GM18526 (cell line): Measurements from ENCODE around the gene RPS29.

Source experiments
- POLR2A ChIP-seq: IDR thresholded peaks from 3 replicates; pipeline ENCODE4 v1.6.1; 2011; ENCODE audit not compliant: insufficient read length; ENCODE audit errors: extremely low read depth

The RPS29 gene

DNA sequence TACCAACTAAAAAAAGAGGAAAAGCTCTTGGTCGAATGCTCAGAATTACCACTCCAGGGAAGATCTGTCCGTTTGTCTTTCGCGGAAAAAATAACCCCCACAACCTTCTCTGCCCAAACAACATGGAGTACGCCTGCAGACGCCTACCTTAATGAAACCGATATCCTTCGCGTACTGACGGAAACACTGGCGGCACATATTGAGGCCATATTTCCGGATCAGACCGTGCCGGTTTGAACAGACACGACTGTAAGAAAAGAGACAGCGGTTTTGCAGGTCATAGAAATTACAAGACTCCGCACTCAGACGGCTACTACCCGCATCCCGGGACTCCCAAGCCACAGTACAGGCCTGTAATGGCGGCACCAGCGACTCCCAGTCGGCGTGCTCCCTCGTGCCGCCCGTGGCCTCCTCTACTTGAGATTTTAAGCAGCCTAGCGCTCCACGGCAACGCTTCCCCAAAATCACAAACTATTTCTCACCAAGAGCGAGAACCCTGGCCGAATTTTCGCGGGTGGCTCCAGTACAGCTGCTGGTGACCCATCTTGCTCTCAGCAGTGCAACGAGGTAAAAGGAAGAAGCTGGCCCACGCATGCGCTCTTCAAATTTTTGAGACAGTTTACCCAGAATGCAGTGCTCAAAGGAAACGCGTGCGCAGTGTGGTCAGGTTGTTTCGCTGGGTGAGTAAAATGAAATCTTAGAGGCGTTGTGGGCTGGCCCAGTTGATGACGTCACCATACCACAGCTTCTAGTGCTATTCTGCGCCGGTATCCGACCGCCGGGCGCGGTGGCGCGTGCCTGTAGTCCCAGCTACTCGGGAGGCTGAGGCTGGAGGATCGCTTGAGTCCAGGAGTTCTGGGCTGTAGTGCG, at the start of gene RPS29:
Gene RPS29 (minus strand): TSS at position 578 of the 870 bp plus-strand sequence. CDS start 34 bp downstream, at position 544.
- TF ChIP-seq POLR2A, result peak; percentile 89

DNA sequence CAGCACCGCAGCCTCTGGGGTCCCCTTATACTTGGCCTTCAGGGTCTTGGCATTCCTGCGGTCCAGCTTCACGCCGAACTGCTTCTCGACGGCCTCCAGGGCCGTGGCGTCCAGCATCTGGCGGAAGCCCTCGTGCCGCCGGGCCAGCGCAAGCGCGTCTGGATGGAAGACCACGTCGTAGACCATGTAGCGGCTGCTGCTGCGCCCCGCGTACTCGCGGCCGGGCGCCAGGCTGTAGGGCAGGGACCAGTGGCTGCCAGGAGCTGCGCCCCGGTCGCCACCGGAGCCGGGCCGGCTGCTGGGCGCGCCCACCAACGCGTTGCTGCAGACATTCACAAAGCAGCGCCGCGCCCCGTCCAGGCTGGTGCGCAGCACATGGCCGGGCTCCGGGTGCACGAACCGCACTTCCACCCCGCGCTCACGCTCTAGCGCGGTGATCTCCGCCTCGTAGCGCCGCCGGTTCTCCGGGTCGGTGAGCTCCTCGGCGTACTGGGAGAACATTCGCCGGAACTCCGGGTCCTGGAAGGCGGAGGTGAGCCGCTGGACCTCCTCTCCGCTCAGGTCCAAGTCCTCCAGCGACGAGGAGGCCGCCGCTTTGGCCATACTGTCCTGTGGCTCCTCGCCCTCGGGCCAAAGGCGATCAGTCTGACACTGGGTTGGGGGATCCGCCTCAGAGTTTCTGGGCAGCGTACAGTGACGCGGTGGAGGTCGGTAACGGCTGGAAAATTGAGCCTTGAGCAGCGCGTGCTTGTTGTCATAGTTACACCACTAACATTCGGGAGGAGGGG, 48.6 kb upstream of the RPS29 start, which contains the start of gene DNAAF2:
Gene DNAAF2 (minus strand): TSS at position 698 of the 788 bp plus-strand sequence. CDS start 95 bp downstream, at position 603.
- no peak for TF ChIP-seq POLR2A

DNA sequence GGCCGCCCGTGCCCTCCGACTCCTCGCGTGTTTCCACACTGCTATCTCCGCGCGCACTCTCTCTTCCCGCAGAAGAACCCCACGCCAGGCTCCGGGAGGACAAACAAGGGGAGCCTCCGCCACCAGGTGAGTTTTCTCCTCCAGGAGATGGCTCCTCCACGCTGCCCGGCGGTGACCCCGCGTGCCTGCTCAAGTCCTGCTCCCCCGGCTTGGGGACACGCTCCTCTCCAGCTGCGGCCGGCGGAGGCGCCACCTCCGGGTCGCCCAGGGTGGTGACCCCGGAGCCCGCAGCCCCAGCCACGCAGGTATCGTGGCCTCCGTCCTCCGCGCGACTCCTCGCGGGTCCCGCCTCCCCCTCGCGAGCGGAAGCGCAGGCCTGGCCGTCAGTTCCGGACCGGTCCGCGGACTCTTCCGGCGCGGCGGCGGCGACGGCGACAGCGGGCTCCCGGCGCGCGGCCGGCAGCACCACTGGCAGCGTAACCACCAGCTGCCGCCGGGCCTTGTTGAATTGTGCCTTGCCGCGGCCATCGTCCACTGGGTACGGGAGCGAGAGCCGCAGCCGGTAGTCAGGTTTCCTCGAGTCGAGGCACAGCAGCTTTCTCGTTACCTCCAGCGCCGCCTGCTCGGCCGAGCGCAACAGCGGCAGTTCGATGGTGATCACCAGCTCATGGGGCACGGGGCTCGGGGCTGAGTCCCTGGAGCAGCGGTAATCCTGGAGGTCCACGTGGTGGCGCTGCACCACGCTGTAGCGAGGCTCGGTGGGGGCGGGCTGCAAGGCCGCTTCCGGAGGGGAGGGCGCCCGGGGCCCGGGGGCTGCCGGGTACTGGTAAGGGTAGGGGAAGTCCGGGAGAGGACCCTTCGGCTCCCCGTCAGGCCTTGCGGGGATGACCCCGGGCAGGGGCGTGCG, 47.7 kb upstream of the RPS29 start:
- peak; percentile 79 for TF ChIP-seq POLR2A

DNA sequence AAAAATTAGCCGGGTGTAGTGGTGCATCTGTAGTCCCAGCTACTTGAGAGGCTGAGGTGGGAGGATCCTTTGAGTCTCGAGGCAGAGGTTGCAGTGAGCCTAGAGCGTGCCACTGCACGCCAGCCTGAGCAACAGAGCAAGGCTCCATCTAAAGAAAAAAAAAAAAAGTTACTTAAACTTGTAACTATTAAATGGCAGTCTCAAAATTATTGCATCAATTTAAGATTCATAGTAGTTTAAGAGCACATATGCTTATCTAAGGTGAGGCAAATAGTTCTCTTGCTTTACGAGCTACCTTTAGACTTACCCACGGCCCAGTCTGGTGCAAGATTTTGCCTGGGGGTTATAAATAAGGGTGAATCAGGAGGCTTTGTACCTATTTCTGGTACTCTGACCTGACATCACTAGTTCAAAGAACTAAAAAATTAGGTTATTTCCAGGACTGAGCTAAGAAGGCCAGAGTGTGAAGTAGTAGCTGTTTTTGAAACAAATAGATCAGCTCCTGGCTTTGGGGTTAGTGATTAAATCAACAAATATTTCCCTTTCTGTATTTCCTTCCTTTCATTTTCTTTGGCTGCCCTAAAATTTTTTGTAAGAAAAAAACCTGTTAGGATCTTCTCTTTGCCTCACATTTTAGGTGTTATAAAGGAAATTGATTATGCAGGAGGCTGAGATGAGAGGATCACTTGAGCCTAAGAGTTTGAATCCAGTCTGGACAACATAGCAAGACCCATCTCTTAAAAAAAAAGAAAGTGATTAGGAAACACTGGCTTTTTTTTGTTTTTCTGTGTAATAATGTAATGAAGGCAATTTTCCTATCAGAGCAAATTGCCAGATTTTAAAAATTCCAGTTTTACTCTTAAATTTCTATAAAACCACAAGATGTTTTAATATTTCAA, 38.0 kb upstream of the RPS29 start:
- no peak for TF ChIP-seq POLR2A

DNA sequence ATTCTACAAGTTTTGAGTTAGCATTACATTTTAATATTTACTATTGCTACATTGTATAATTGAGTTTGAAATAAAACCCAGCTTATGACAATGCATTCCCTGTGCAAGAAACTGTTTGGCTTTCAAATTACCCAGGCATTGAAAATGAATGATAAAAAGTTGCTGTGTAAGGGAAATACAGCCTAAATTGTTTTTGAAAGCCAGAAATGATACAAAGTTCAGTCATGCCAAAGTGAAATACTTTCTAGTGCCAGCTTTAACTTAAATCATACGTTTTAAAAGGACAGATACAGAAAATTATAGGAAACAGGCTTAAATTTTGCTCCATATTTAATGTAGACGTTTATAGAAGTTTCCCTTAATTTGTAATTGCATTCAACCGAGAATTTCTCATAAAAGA, 37.2 kb upstream of the RPS29 start:
- no peak for TF ChIP-seq POLR2A

DNA sequence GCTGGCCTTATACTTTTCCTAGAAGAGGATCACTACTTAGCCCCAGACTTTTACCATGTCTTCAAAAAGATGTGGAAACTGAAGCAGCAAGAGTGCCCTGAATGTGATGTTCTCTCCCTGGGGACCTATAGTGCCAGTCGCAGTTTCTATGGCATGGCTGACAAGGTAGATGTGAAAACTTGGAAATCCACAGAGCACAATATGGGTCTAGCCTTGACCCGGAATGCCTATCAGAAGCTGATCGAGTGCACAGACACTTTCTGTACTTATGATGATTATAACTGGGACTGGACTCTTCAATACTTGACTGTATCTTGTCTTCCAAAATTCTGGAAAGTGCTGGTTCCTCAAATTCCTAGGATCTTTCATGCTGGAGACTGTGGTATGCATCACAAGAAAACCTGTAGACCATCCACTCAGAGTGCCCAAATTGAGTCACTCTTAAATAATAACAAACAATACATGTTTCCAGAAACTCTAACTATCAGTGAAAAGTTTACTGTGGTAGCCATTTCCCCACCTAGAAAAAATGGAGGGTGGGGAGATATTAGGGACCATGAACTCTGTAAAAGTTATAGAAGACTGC, 35.9 kb upstream of the RPS29 start:
- no peak for TF ChIP-seq POLR2A

DNA sequence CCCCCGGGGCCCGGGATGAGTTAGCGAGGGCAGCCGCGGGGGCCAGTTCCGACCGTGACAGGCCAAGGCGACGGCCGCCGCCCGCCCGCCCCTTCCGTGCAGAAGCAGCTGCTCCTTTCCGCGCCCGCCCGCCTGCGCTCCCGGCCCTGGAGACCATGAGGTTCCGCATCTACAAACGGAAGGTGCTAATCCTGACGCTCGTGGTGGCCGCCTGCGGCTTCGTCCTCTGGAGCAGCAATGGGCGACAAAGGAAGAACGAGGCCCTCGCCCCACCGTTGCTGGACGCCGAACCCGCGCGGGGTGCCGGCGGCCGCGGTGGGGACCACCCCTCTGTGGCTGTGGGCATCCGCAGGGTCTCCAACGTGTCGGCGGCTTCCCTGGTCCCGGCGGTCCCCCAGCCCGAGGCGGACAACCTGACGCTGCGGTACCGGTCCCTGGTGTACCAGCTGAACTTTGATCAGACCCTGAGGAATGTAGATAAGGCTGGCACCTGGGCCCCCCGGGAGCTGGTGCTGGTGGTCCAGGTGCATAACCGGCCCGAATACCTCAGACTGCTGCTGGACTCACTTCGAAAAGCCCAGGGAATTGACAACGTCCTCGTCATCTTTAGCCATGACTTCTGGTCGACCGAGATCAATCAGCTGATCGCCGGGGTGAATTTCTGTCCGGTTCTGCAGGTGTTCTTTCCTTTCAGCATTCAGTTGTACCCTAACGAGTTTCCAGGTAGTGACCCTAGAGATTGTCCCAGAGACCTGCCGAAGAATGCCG, 35.1 kb upstream of the RPS29 start:
- no peak for TF ChIP-seq POLR2A

DNA sequence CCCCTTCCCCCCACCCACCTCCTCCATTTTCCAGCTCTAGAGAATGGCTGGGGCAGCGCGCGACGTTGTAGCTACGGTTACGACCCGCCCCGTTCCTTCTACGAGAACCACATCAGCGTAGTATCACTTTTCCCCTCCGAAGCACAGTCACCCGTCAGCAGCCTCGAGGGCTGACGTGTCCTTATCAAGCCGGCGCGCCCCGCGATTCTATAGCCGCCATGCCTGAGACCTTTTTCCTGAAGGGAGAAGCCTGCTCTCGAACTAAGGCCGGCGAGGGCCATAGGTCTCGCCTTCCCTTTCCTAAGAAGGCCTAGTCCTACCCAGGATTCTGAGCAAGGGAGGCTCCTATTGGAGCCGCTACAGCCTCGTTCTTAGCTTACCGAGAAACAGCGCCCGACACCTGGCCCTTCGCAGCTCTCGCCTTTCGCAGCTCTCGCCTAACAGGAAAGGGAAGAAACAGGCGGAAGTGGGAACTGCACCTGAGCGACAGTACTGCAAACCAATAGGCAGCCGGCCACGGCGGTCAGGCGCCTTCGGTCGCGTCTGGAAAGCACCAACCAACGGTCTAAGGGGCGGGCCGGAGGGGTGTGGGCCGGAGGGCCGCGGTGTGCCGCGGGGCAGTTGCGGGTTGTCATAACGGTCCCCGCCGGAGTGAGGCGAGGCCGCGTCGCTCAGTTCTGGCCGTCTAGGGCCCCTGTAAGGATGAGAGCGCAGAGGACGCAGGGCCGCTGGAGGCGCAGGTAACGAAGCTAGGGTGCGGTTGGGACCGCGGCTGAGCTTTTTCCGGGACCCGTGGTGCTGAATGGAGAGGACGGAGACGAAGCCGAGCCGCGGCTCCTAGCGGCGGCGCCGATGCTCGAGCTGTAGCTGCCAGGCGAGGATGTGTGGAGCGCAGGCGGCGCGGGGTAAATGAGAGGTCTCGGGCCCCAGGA, 34.3 kb upstream of the RPS29 start, which contains the start of the genes MGAT2 and RPL36AL:
Gene MGAT2 (plus strand): TSS at position 618 of the 932 bp plus-strand sequence. CDS start 470 bp downstream, outside the sequence.
Gene RPL36AL (minus strand): TSS at position 445 of the 932 bp plus-strand sequence. CDS start 1,522 bp downstream, outside the sequence.
- peak; percentile 98 for TF ChIP-seq POLR2A

DNA sequence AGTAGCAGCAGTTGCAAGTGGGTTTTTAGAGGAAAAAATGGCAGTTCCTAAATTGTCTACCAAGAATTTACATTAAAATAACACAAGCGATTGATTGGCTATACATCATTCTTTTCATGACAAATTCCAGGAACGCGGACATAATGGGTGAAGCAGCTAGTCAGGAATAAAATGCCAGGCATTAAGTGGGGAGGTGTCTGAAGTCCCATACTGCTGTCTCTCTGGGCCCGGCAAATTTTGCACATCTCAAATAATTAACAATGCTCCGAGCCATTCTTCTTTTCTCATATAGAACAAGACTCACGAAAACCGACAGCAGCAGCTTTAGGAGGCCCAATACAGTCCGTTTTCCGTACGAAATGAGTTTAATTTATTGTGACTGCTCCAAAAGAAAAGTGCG, 33.5 kb upstream of the RPS29 start:
- TF ChIP-seq POLR2A, result no peak

DNA sequence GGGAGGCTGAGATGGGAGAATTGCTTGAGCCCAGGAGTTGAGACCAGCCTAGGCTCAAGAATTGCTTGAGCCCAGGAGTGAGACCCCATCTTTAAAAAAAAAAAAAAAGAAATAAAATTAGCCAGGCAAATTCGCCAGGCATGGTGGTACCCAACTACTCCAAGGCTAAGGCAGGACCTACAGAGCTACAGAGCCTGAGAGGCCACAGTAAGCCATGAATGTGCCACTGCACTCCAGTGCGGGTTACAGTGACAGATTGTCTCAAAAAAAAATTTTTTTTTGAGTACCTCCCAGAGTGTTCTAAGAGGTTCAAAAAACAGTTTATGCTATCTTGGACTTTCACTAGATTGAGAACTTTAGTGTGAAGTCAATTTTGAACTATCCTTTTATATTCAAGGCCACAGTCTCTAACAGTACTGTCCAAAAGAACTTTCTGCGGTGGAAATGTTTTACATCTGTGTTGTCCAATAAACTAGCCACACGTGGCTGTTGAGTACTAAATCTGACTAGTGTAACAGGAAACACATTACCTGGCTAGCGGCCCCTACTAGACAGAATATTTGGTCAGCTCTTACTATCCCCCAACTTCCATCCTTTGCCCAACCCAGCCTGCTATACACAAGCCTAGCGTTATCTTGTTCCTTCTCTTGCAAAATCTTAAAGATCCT, 31.8 kb upstream of the RPS29 start:
- no peak for TF ChIP-seq POLR2A

DNA sequence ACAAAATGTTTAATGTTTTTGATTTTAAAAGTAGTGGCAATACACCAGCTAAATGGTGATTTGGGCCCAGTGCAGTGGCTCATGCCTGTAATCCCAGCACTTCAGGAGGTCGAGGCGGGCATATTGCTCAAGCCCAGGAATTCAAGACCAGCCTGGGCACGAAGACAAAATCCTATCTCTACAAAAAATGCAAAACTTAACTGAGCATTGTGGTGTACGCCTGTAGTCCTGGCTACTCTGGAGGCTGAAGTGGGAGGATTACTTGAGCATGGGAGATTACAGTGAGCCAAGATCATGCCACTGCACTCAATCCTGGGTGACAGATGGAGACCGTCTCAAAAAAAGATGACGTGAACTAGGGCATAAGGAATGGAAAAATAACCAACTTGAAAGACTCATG, 29.6 kb upstream of the RPS29 start:
- TF ChIP-seq POLR2A, result no peak

DNA sequence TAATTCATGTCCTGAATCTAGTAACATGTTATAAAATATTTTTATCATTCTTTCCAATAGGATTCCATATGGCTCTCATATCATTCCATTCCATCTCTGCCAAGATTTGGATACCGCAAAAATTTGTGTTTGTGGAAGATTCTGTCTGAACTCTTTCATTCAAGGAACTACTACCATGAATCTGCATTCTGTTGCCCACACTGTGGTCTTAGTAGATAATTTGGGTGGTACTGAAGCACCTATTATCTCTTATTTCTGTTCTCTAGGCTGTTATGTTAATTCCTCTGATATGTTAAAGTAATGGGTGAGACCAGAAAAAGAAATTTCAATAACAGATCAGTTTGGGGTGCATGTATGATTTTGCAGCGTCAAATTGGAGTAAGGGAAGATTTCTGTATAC, 28.0 kb upstream of the RPS29 start:
- TF ChIP-seq POLR2A, result no peak
